GM23248 (cell line): ENCODE results near the gene COX7A2. TPM values are rescaled to one million over a fixed set of nuclear protein-coding genes. Genes with fewer than 3 reads are reported as not detected.

Experiments
- DNase-seq: peaks from one replicate; pipeline ENCODE4 v3.0.0-alpha.2; 2015
- H2AFZ ChIP-seq: fragments of 200-600 bp; sonication (generic); 2 replicates; pipeline ENCODE4 v1.6.1; 2016; ENCODE audit warnings: antibody characterized with exemption
- H3F3A ChIP-seq: fragments of 200-600 bp; sonication (generic); 2 replicates; pipeline ENCODE4 v1.6.1; 2016; ENCODE audit warnings: mild to moderate bottlenecking, antibody characterized with exemption, mixed run types; ENCODE audit not compliant: insufficient read depth
- H3K27ac ChIP-seq: fragments of 200-600 bp; sonication (generic); 2 replicates; pipeline ENCODE4 v1.5.1; 2016; ENCODE audit warnings: mild to moderate bottlenecking
- H3K27me3 ChIP-seq: fragments of 200-600 bp; sonication (generic); replicated peaks from 2 replicates; pipeline ENCODE4 v1.6.1; 2016; ENCODE audit warnings: mild to moderate bottlenecking; ENCODE audit not compliant: insufficient read depth
- H3K36me3 ChIP-seq: fragments of 200-600 bp; sonication (generic); 2 replicates; pipeline ENCODE4 v1.6.1; 2016; ENCODE audit warnings: low read depth, mild to moderate bottlenecking
- H3K4me1 ChIP-seq: fragments of 200-600 bp; sonication (generic); 2 replicates; pipeline ENCODE4 v1.6.1; 2016; ENCODE audit warnings: mild to moderate bottlenecking; ENCODE audit not compliant: insufficient read depth
- H3K4me2 ChIP-seq: fragments of 200-600 bp; sonication (generic); one replicate; pipeline ENCODE4 v1.6.1; 2016; ENCODE audit warnings: mild to moderate bottlenecking; ENCODE audit not compliant: unreplicated experiment
- H3K4me3 ChIP-seq: fragments of 200-600 bp; sonication (generic); 2 replicates; pipeline ENCODE4 v1.5.1; 2016; ENCODE audit warnings: mild to moderate bottlenecking
- H3K79me2 ChIP-seq: fragments of 200-600 bp; sonication (generic); 2 replicates; pipeline ENCODE4 v1.6.1; 2016; ENCODE audit warnings: mild to moderate bottlenecking; ENCODE audit not compliant: insufficient read depth
- H3K9ac ChIP-seq: fragments of 200-600 bp; sonication (generic); 2 replicates; pipeline ENCODE4 v1.6.1; 2016; ENCODE audit warnings: mild to moderate bottlenecking
- H3K9me2 ChIP-seq: fragments of 200-600 bp; sonication (generic); 2 replicates; pipeline ENCODE4 v1.6.1; 2016; ENCODE audit warnings: mixed run types, mild to moderate bottlenecking, moderate library complexity; ENCODE audit not compliant: insufficient read depth
- H3K9me3 ChIP-seq: fragments of 200-600 bp; sonication (generic); one replicate; pipeline ENCODE4 v1.6.1; 2017; ENCODE audit warnings: low read depth
- H4K20me1 ChIP-seq: fragments of 200-600 bp; sonication (generic); 2 replicates; pipeline ENCODE4 v1.6.0; 2016; ENCODE audit not compliant: insufficient read depth
- EZH2 ChIP-seq: fragments of 200-600 bp; sonication (generic); IDR thresholded peaks from 2 replicates; pipeline ENCODE4 v1.6.1; 2018; ENCODE audit warnings: antibody characterized with exemption, mild to moderate bottlenecking; ENCODE audit not compliant: insufficient read depth, poor library complexity, severe bottlenecking
- EZH2phosphoT487 ChIP-seq: fragments of 200-600 bp; sonication (generic); IDR thresholded peaks from 2 replicates; pipeline ENCODE4 v1.6.1; 2018; ENCODE audit warnings: antibody characterized with exemption, moderate library complexity, mild to moderate bottlenecking, low read depth; ENCODE audit not compliant: insufficient read depth
- WGBS, 2 experiments: methylation state at CpG; one replicate each; pipeline ENCODE4 v1.1.6; 2015 to 2017; ENCODE audit warnings: low lambda C conversion rate in 2 of 2, low coverage in 1 of 2; ENCODE audit errors: missing lambda C conversion rate in 2 of 2; 5-methylcytosine and 5-hydroxymethylcytosine counted together
- in situ Hi-C: fragments of 300-500 bp; cut with MboI; formaldehyde crosslinking; loops from 2 replicates; pipeline ENCODE4 v1.15.0; 2020
- polyA plus RNA-seq: library from polyadenylated mRNA; unstranded; fragments of >200 nt; fragmentation: Nextera tagmentation; extraction: Ambion mirVana; gene quantifications from 2 replicates; pipeline ENCODE4 v1.2.1, GENCODE V29; 2016
- total RNA-seq: library from RNA; depleted of rRNA; stranded (reverse); fragments of >200 nt; shearing (Covaris generic); gene quantifications from 2 replicates; pipeline ENCODE4 v1.2.3, GENCODE V29; 2014

The COX7A2 gene
- total and polyA plus RNA-seq, 2 experiments from 2014 or later = 166 to 666 TPM

DNA sequence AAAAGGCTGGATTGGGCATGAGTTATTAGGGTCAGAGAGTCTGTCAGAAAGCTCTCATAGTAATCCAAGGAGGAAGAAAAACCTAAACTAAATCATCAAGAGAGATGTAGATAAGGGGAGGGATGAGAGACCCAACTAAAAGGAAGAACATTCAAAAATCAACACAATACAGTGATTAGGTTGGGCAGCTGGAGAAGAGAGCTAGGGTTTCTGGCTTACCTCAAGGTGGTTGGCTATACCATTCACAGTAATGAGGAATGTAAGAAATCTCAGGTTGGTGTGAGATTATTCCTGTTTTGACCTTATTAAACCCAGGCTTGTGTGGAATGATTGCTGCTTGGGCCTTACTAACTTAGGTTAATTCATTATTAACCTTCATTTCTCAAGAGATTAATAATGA, 6.2 kb upstream of the COX7A2 start:
- no peaks in the 10 kb centered on the region for H3K9me2 ChIP-seq
- H3K4me3 ChIP-seq = no peak overlapping the region
- H3K27ac ChIP-seq = no peak overlapping the region
- H3K4me2 ChIP-seq = no peak overlapping the region
- peaks cover 15% of the 10 kb centered on the region for H3F3A ChIP-seq
- no peaks in the 10 kb centered on the region for H3K79me2 ChIP-seq
- no peaks in the 10 kb centered on the region for H3K9me3 ChIP-seq
- no peak for DNase-seq
- H4K20me1 ChIP-seq = no peaks in the 10 kb centered on the region
- in situ Hi-C loops = no loop called here
- H3K27me3 ChIP-seq = no peaks in the 10 kb centered on the region
- H3K9ac ChIP-seq = no peak overlapping the region
- no peak for TF ChIP-seq EZH2phosphoT487
- TF ChIP-seq EZH2 = no peak
- H3K36me3 ChIP-seq = peaks cover 11% of the 10 kb centered on the region
- no peak overlapping the region for H2AFZ ChIP-seq
- H3K4me1 ChIP-seq = peaks cover 2% of the 10 kb centered on the region

DNA sequence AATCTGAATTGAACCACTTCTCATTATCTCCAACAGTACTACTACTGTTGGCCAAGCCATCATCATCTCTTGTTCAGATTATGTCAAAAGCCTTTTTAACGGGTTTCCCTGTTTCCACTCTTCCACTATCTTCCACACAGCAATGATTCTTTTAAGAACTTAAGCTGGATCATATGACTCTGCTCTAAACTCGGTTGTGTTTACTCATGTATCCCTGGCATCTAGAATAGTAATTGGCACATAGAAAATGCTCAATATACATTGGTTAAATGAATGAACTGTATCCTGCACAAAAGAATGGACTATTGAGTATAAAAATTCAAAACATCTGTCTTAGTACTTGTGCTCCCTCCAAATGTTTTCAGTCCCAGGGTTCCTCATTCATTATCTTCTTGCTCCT, 2.8 kb upstream of the COX7A2 start:
- no peaks in the 10 kb centered on the region for H3K9me2 ChIP-seq
- no peaks in the 10 kb centered on the region for H3K27me3 ChIP-seq
- H3K9ac ChIP-seq = no peak overlapping the region
- no peak overlapping the region for H2AFZ ChIP-seq
- no peaks in the 10 kb centered on the region for H3K36me3 ChIP-seq
- H4K20me1 ChIP-seq = no peaks in the 10 kb centered on the region
- peaks cover 25% of the 10 kb centered on the region for H3F3A ChIP-seq
- H3K4me1 ChIP-seq = peaks cover 10% of the 10 kb centered on the region
- WGBS, 2 experiments = 25 to 29% methylated on average over 2 of the region's 2 CpGs
- H3K9me3 ChIP-seq = no peaks in the 10 kb centered on the region
- H3K4me3 ChIP-seq = no peak overlapping the region
- H3K27ac ChIP-seq = no peak overlapping the region
- peak; percentile 14 for DNase-seq
- H3K4me2 ChIP-seq = no peak overlapping the region
- H3K79me2 ChIP-seq = peaks cover 21% of the 10 kb centered on the region
- TF ChIP-seq EZH2phosphoT487 (no peak), EZH2 (no peak)
- in situ Hi-C loops = no loop called here

DNA sequence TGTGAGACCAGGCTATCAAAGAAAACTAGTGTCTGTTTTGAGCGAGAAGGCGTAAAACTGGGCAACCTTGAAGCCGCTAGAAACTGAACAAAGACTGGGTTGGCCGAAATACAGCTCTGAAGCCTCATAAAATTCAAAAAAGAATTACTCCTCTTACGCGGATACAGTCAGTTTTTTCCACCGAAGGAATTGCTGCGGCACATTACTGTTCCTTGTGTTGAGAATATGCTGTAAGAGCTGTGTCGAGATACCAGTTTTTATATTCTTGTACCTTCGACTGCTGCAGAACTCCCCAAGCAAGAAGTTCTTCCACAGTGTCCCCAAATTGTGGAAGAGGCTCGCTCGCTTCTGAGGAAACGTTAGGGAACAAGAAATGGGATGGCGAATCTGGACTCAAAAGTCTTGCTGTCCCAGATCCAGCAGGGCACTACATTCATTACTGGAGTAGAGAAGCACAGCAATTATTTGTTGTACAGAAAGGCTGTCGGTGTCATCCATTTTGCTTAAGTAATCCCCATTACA, 523 bp upstream of the COX7A2 start:
- H3K27me3 ChIP-seq = no peaks in the 10 kb centered on the region
- DNase-seq = no peak
- peaks cover 25% of the 10 kb centered on the region for H3F3A ChIP-seq
- H3K4me2 ChIP-seq = peak overlapping the region; percentile 98
- H3K79me2 ChIP-seq = peaks cover 44% of the 10 kb centered on the region
- peak overlapping the region; percentile 99 for H2AFZ ChIP-seq
- peak overlapping the region; percentile 93 for H3K27ac ChIP-seq
- peaks cover 12% of the 10 kb centered on the region for H3K36me3 ChIP-seq
- in situ Hi-C loops = no loop called here
- H4K20me1 ChIP-seq = no peaks in the 10 kb centered on the region
- H3K9ac ChIP-seq = peak overlapping the region; percentile 92
- H3K9me3 ChIP-seq = no peaks in the 10 kb centered on the region
- H3K4me3 ChIP-seq = peak overlapping the region; percentile 92
- WGBS, 2 experiments = 1 to 2% methylated on average over 15 of the region's 15 CpGs
- TF ChIP-seq EZH2phosphoT487 = no peak
- no peaks in the 10 kb centered on the region for H3K9me2 ChIP-seq
- H3K4me1 ChIP-seq = peaks cover 20% of the 10 kb centered on the region

DNA sequence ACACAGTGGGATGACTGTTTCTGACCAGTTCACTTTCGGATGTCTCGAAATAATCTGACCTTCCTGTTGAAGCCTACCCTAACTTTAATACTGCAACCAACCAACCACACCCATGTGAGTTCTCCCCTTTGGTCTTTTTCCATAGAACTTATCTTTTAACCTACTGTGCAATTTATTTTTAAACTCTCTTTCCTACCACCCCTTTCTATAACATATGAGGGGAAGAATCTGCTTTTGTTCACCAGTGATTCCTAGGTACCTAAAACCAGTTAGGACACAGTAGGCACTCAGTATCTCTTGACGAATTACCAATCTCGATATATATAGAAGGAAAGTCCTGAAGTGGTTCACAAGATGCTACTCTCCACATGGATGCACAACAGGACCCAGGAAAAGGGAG, 7.0 kb downstream of the COX7A2 start:
- Histone ChIP-seq H3K79me2 (peaks cover 27% of the 10 kb centered on the region), H3K27me3 (no peaks in the 10 kb centered on the region), H3F3A (peaks cover 23% of the 10 kb centered on the region; the same call in 1 of the 2 replicates), H3K4me3 (no peak overlapping the region), H4K20me1 (no peaks in the 10 kb centered on the region), H3K36me3 (peaks cover 31% of the 10 kb centered on the region), H3K27ac (no peak overlapping the region), H2AFZ (no peak overlapping the region), H3K9me2 (no peaks in the 10 kb centered on the region), H3K9me3 (no peaks in the 10 kb centered on the region), H3K4me1 (peaks cover 14% of the 10 kb centered on the region), H3K4me2 (no peak overlapping the region), H3K9ac (no peak overlapping the region)
- in situ Hi-C loops = no loop called here
- 87 to 88% methylated on average over 4 of the region's 4 CpGs for WGBS, 2 experiments
- DNase-seq = no peak
- TF ChIP-seq EZH2phosphoT487 = no peak
- no peak for TF ChIP-seq EZH2

DNA sequence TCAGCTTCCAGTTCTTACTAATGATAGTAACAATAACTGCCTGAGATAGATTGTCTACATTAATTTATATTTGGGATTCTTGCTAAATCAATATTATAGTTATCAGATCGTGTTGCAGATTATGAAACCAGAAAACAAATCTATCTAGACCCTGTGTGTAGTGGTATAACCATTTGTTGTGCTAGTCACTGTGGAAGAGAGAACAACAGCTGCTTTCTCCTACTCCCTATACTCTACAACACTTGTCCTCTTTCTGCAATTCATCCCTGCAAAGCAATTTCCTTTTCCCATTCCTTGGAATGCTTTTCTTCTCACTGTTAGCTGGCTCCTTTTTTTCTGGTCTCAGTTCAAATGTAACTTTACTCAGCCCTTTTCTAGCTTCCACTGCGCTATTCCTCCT, 8.3 kb downstream of the COX7A2 start:
- no peaks in the 10 kb centered on the region for H3K27me3 ChIP-seq
- TF ChIP-seq EZH2phosphoT487 (no peak), EZH2 (no peak)
- H3K79me2 ChIP-seq = peaks cover 14% of the 10 kb centered on the region
- no peak overlapping the region for H3K4me2 ChIP-seq
- in situ Hi-C loops = no loop called here
- WGBS, 2 experiments = 96 to 98% methylated on average over 2 of the region's 2 CpGs
- peaks cover 25% of the 10 kb centered on the region for H3K36me3 ChIP-seq
- peaks cover 9% of the 10 kb centered on the region for H3K4me1 ChIP-seq
- H3K27ac ChIP-seq = no peak overlapping the region
- H4K20me1 ChIP-seq = no peaks in the 10 kb centered on the region
- no peak overlapping the region for H3K4me3 ChIP-seq
- peaks cover 33% of the 10 kb centered on the region; the same call in 1 of the 2 replicates for H3F3A ChIP-seq
- H3K9me2 ChIP-seq = no peaks in the 10 kb centered on the region
- H2AFZ ChIP-seq = no peak overlapping the region
- H3K9ac ChIP-seq = no peak overlapping the region
- no peaks in the 10 kb centered on the region for H3K9me3 ChIP-seq
- no peak for DNase-seq
